H1 (cell line): ENCODE data around the gene TSN. TPM values are rescaled to one million over a fixed set of nuclear protein-coding genes. Genes with fewer than 3 reads are reported as not detected.

Source experiments
- CTCF ChIA-PET: fragments of 300-600 bp; sonication (Branson Sonifier 250); formaldehyde crosslinking; loops from one replicate; lab custom pipeline; 2021; ENCODE audit not compliant: partially characterized antibody; lab: Charles Lee
- POLR2A ChIA-PET: fragments of 300-600 bp; sonication (Branson Sonifier 250); formaldehyde crosslinking; loops from one replicate; lab custom pipeline; 2021; ENCODE audit warnings: inconsistent platforms; ENCODE audit not compliant: partially characterized antibody; lab: Charles Lee
- DNase-seq, 2 experiments: peaks; one replicate each; pipeline versions ENCODE4 v3.0.0 to v3.0.0-alpha.2; 2010 to 2022; ENCODE audit warnings: low spot score in 2 of 2, low read depth in 1 of 2, mixed read lengths in 1 of 2
- FAIRE-seq: peaks from 2 replicates; lab custom pipeline; 2011; peaks lifted over from hg19 to GRCh38; lab: Jason Lieb, UNC
- H2AFZ ChIP-seq: 2 replicates; pipeline ENCODE4 v1.8.1; 2012; ENCODE audit warnings: low read length, inconsistent platforms
- H2AK5ac ChIP-seq: 2 replicates; pipeline ENCODE4 v1.6.1; 2013; ENCODE audit warnings: low read depth, low read length
- H2BK120ac ChIP-seq: replicated peaks from 2 replicates; pipeline ENCODE3; 2013; ENCODE audit warnings: low read depth, low read length, inconsistent platforms
- H2BK12ac ChIP-seq: 2 replicates; pipeline ENCODE4 v1.6.1; 2013; ENCODE audit warnings: low read depth, low read length
- H2BK15ac ChIP-seq: 2 replicates; pipeline ENCODE4 v1.6.1; 2013; ENCODE audit warnings: low read length
- H2BK20ac ChIP-seq: 2 replicates; pipeline ENCODE4 v1.6.1; 2013; ENCODE audit warnings: low read length
- H2BK5ac ChIP-seq: 2 replicates; pipeline ENCODE4 v1.6.1; 2013; ENCODE audit warnings: low read depth, low read length
- H3K14ac ChIP-seq: 2 replicates; pipeline ENCODE4 v1.6.1; 2013; ENCODE audit warnings: inconsistent platforms; ENCODE audit not compliant: insufficient read length
- H3K18ac ChIP-seq: 2 replicates; pipeline ENCODE4 v1.6.1; 2013; ENCODE audit warnings: low read length; ENCODE audit errors: extremely low read depth
- H3K23ac ChIP-seq: 2 replicates; pipeline ENCODE4 v1.6.1; 2013; ENCODE audit warnings: inconsistent platforms; ENCODE audit not compliant: insufficient read length
- H3K23me2 ChIP-seq: 2 replicates; pipeline ENCODE4 v1.6.1; 2013; ENCODE audit warnings: low read depth, low read length
- H3K27ac ChIP-seq: 2 replicates; pipeline ENCODE4 v1.6.1; 2011; ENCODE audit warnings: low read depth, low read length, inconsistent platforms
- H3K27me3 ChIP-seq, 4 experiments: replicated peaks in 1 of 4; 1 replicate in 1 of 4; 2 replicates in 3 of 4; pipeline versions ENCODE4 v1.6.1 to v1.8.1; 2011 to 2013; ENCODE audit warnings: low read length in 3 of 4, mild to moderate bottlenecking in 3 of 4, inconsistent platforms in 2 of 4, mixed read lengths in 2 of 4, moderate library complexity in 1 of 4; ENCODE audit not compliant: control insufficient read depth in 3 of 4, insufficient read depth in 3 of 4; ENCODE audit errors: extremely low read depth in 1 of 4
- H3K36me3 ChIP-seq, 4 experiments: 2 replicates each; pipeline versions ENCODE4 v1.6.1 to v1.8.1; 2011 to 2013; ENCODE audit warnings: mild to moderate bottlenecking in 4 of 4, low read length in 3 of 4, moderate library complexity in 2 of 4, control low read depth in 1 of 4, inconsistent platforms in 1 of 4; ENCODE audit not compliant: insufficient read depth in 4 of 4, control insufficient read depth in 2 of 4
- H3K4ac ChIP-seq: replicated peaks from 2 replicates; pipeline ENCODE3; 2013; ENCODE audit warnings: low read length, low read depth, mixed read lengths, inconsistent platforms; ENCODE audit not compliant: insufficient read length
- H3K4me1 ChIP-seq, 4 experiments: replicated peaks in 1 of 4; 1 replicate in 1 of 4; 2 replicates in 3 of 4; pipeline versions ENCODE4 v1.6.1 to v1.8.1; 2011 to 2013; ENCODE audit warnings: low read length in 3 of 4, inconsistent platforms in 2 of 4, mixed read lengths in 1 of 4; ENCODE audit not compliant: insufficient read depth in 4 of 4, control insufficient read depth in 3 of 4
- H3K4me2 ChIP-seq, 2 experiments: 2 replicates each; pipeline versions ENCODE4 v1.6.1 to v1.8.1; 2011 to 2013; ENCODE audit warnings: low read depth in 2 of 2, low read length in 2 of 2, control low read depth in 1 of 2, inconsistent platforms in 1 of 2, mild to moderate bottlenecking in 1 of 2; ENCODE audit not compliant: insufficient read depth in 1 of 2
- H3K4me3 ChIP-seq, 4 experiments: fragments of 200-600, 300-600 bp in 1 of 4; sonication (generic), shearing (Covaris generic), sonication (Bioruptor Twin) in 1 of 4; 2 replicates each; pipeline versions ENCODE4 v1.5.1 to v1.8.1; 2011 to 2016; ENCODE audit warnings: low read length in 4 of 4, low read depth in 3 of 4, control low read depth in 2 of 4, inconsistent platforms in 2 of 4, mild to moderate bottlenecking in 2 of 4, mixed read lengths in 1 of 4, moderate library complexity in 1 of 4; ENCODE audit not compliant: insufficient read depth in 2 of 4; ENCODE audit errors: extremely low read depth in 1 of 4
- H3K56ac ChIP-seq: replicated peaks from 2 replicates; pipeline ENCODE3; 2013; ENCODE audit warnings: low read depth, mild to moderate bottlenecking, mixed read lengths, low read length, inconsistent platforms; ENCODE audit not compliant: insufficient read length
- H3K79me1 ChIP-seq: 2 replicates; pipeline ENCODE4 v1.6.1; 2013; ENCODE audit warnings: low read depth, low read length, control low read depth
- H3K79me2 ChIP-seq, 2 experiments: 2 replicates each; pipeline versions ENCODE4 v1.6.1 to v1.8.1; 2012 to 2013; ENCODE audit warnings: low read length in 2 of 2, mild to moderate bottlenecking in 2 of 2, inconsistent platforms in 1 of 2; ENCODE audit not compliant: insufficient read depth in 2 of 2, control insufficient read depth in 1 of 2
- H3K9ac ChIP-seq, 4 experiments: replicated peaks in 1 of 4; 1 replicate in 1 of 4; 2 replicates in 3 of 4; pipeline versions ENCODE4 v1.6.1 to v1.8.1; 2011 to 2013; ENCODE audit warnings: low read depth in 3 of 4, low read length in 3 of 4, control low read depth in 2 of 4, mild to moderate bottlenecking in 2 of 4, moderate library complexity in 2 of 4, inconsistent platforms in 1 of 4; ENCODE audit errors: extremely low read depth in 1 of 4
- H3K9me3 ChIP-seq, 2 experiments: 2 replicates each; pipeline versions ENCODE4 v1.6.1 to v1.8.1; 2012 to 2013; ENCODE audit warnings: mild to moderate bottlenecking in 2 of 2, moderate library complexity in 2 of 2, control low read depth in 1 of 2, inconsistent platforms in 1 of 2, low read depth in 1 of 2, low read length in 1 of 2, mixed read lengths in 1 of 2; ENCODE audit not compliant: insufficient read depth in 2 of 2
- H4K20me1 ChIP-seq, 2 experiments: replicated peaks in 1 of 2; 2 replicates each; pipeline versions ENCODE3 to v1.8.1; 2011 to 2013; ENCODE audit warnings: inconsistent platforms in 2 of 2, low read length in 2 of 2, mild to moderate bottlenecking in 1 of 2; ENCODE audit not compliant: insufficient read depth in 2 of 2, control insufficient read depth in 1 of 2
- H4K5ac ChIP-seq: 2 replicates; pipeline ENCODE4 v1.6.1; 2013; ENCODE audit warnings: low read length, low read depth, mixed read lengths, inconsistent platforms; ENCODE audit not compliant: insufficient read length
- H4K8ac ChIP-seq: 2 replicates; pipeline ENCODE4 v1.8.0; 2013; ENCODE audit warnings: mild to moderate bottlenecking, moderate library complexity, low read length, inconsistent platforms; ENCODE audit not compliant: insufficient read depth; ENCODE audit errors: extremely low read depth
- H4K91ac ChIP-seq: replicated peaks from 2 replicates; pipeline ENCODE3; 2013; ENCODE audit warnings: low read length, mixed read lengths, inconsistent platforms; ENCODE audit not compliant: insufficient read length
- ASH2L ChIP-seq: fragments of 200-600, 300-600 bp; sonication (generic); IDR thresholded peaks from one replicate; pipeline ENCODE4 v1.7.1; 2017; ENCODE audit warnings: low read length
- BCL11A ChIP-seq, 2 experiments: IDR thresholded peaks; one replicate each; pipeline ENCODE4 v1.6.1; 2011; ENCODE audit warnings: low read depth in 2 of 2, low read length in 2 of 2, mild to moderate bottlenecking in 2 of 2
- E2F6 ChIP-seq: IDR thresholded peaks from 2 replicates; pipeline ENCODE4 v1.6.1; 2012; ENCODE audit warnings: inconsistent platforms
- POLR2A ChIP-seq, 2 experiments: IDR thresholded peaks; 1 replicate in 1 of 2; 2 replicates in 1 of 2; pipeline ENCODE4 v1.6.1; 2011; ENCODE audit warnings: low read depth in 2 of 2, low read length in 2 of 2, mild to moderate bottlenecking in 2 of 2; ENCODE audit errors: control extremely low read depth in 1 of 2
- POLR2AphosphoS5 ChIP-seq: IDR thresholded peaks from 2 replicates; pipeline ENCODE4 v1.6.1; 2011; ENCODE audit warnings: low read depth, low read length
- POU5F1 ChIP-seq: IDR thresholded peaks from 2 replicates; pipeline ENCODE4 v1.6.1; 2011; ENCODE audit warnings: low read depth, mild to moderate bottlenecking, low read length, moderate library complexity
- TBP ChIP-seq: IDR thresholded peaks from 2 replicates; pipeline ENCODE4 v1.6.1; 2011; ENCODE audit warnings: low read depth, low read length, improper control_type of control experiment
- TEAD4 ChIP-seq: IDR thresholded peaks from 2 replicates; pipeline ENCODE4 v1.6.1; 2012; ENCODE audit warnings: low read depth, low read length, inconsistent platforms, mixed read lengths
- WGBS, 2 experiments: shearing (Covaris generic) in 1 of 2; methylation state at CpG; one replicate each; pipeline versions ENCODE4 v1.1.6 to v1.1.7; 2013 to 2015; ENCODE audit warnings: low lambda C conversion rate in 2 of 2, mixed read lengths in 2 of 2, inconsistent platforms in 1 of 2, low coverage in 1 of 2, missing lambda C conversion rate in 1 of 2; ENCODE audit not compliant: insufficient replicate concordance in 2 of 2, insufficient coverage in 1 of 2, insufficient read length in 1 of 2; ENCODE audit errors: extremely low coverage in 1 of 2, missing lambda C conversion rate in 1 of 2; 5-methylcytosine and 5-hydroxymethylcytosine counted together
- polyA plus RNA-seq, 7 experiments: library from polyadenylated mRNA; depleted of rRNA in 3 of 7; stranded (reverse) in 5 of 7; unstranded in 2 of 7; fragments of >200 nt in 5 of 7; fragments of 200-250 nt in 2 of 7; gene quantifications; 1 replicate in 5 of 7; 2 replicates in 1 of 7; 4 replicates in 1 of 7; pipeline versions ENCODE4 v1.2.1 to v1.2.3, GENCODE V29; 2011 to 2013; ENCODE audit warnings: missing spikeins in 2 of 7, mixed read lengths in 2 of 7
- total RNA-seq: library from RNA; stranded (reverse); fragmentation: NEBNext Ultra II Directional; extraction: Animal tissue kit (Norgen Biotek cat#: 25700); gene quantifications from 2 replicates; pipeline ENCODE4 v1.2.1, GENCODE V29; 2021

TSN gene
- total and polyA plus RNA-seq, 2 of the 8 experiments (the other 6 are each of a cell fraction or from before 2014, with no cell fraction given), result 44.4 to 96.1 TPM

- no peak overlapping the region for H2BK12ac ChIP-seq
- WGBS, 2 experiments, result 96% methylated on average over 1 of the region's 1 CpG; no CpG with 5 or more reads in 1 of the 2 experiments
- H3K27me3 ChIP-seq, result no peaks in the 10 kb centered on the region
- no peak overlapping the region for H3K56ac ChIP-seq
- DNase-seq, result no peak
- no peak overlapping the region for H3K4ac ChIP-seq
- H3K4me2 ChIP-seq, result no peak overlapping the region
- H2AK5ac ChIP-seq, result 0 out of 2 replicates have a peak overlapping the region, but pooled peaks have one; percentile 20
- no peak overlapping the region for H3K9ac ChIP-seq
- no peaks in the 10 kb centered on the region for H4K20me1 ChIP-seq
- no peak overlapping the region for H4K91ac ChIP-seq
- H3K14ac ChIP-seq, result no peak overlapping the region
- no peak overlapping the region for H2BK15ac ChIP-seq
- no peak overlapping the region for H4K5ac ChIP-seq
- no peak overlapping the region for H3K27ac ChIP-seq
- no peak overlapping the region for H2BK20ac ChIP-seq
- CTCF ChIA-PET, result interaction anchor here (0.9 kb wide), 1 partner anchor 22 kb away, joined by 3 read pairs; no protein-coding TSS in a partner anchor
- H2BK120ac ChIP-seq, result no peak overlapping the region
- H3K36me3 ChIP-seq, result no peaks in the 10 kb centered on the region
- no peak for TF ChIP-seq POU5F1
- no peak for TF ChIP-seq POLR2A (IDR thresholded peaks at IDR 0.05; ENCODE audit: control extremely low read depth in 1 of 2, low read depth in 2 of 2, low read length in 2 of 2)
- no peak for TF ChIP-seq POLR2AphosphoS5
- TF ChIP-seq TEAD4, result no peak
- no peak for TF ChIP-seq E2F6
- TF ChIP-seq TBP, result no peak
- no peak for TF ChIP-seq BCL11A (IDR thresholded peaks at IDR 0.05; ENCODE audit: low read depth in 2 of 2, low read length in 2 of 2)
- TF ChIP-seq ASH2L, result no peak
- TF ChIP-seq, all 59 proteins: peak for 0
- H3K18ac ChIP-seq, result no peak overlapping the region
- H3K4me1 ChIP-seq, result peaks cover 2 to 14% (median 11%) of the 10 kb centered on the region in 4 experiments
- no peaks in the 10 kb centered on the region for H3K23me2 ChIP-seq
- H3K79me2 ChIP-seq, result no peaks in the 10 kb centered on the region
- no peak overlapping the region for H3K23ac ChIP-seq
- no peak overlapping the region for H2BK5ac ChIP-seq
- H4K8ac ChIP-seq, result no peak overlapping the region
- H3K79me1 ChIP-seq, result no peaks in the 10 kb centered on the region
- no peak overlapping the region for H3K4me3 ChIP-seq
- POLR2A ChIA-PET, result no interaction called here
- H3K9me3 ChIP-seq, result peaks cover 0 to 6% of the 10 kb centered on the region in 2 experiments; a peak in 1 of 4 replicates
- FAIRE-seq, result no peak
- no peak overlapping the region for H2AFZ ChIP-seq
Measured at GRCh38 chr2:121788685-121789084, 33.2 kb downstream of the TSN start.
